ENCODE measurements around the gene UBR2. TPM values are rescaled to one million over a fixed set of nuclear protein-coding genes. Genes with fewer than 3 reads are reported as not detected.

Gene UBR2
- total and polyA plus RNA-seq, 2 donors from 2014 or later, result 7.6 to 35.2 TPM

GRCh38 chr6:42690151-42690702 lies 126.4 kb downstream of the UBR2 start:
- Histone ChIP-seq H3K9me3 (ENCODE audit: control insufficient read depth in 2 of 3, insufficient read depth in 1 of 3, low read length in 3 of 3) (no peaks in the 10 kb centered on the region), H3K4me3 (ENCODE audit: low read length in 3 of 3) (no peak overlapping the region), H3K9ac (ENCODE audit: low read length in 3 of 3) (no peak overlapping the region), H3K36me3 (ENCODE audit: control insufficient read depth in 2 of 3, insufficient read depth in 3 of 3, low read length in 3 of 3) (peaks cover 2 to 42% (median 37%) of the 10 kb centered on the region in 3 donors), H3K27me3 (ENCODE audit: control insufficient read depth, insufficient read depth, low read length) (no peaks in the 10 kb centered on the region), H3K27ac (ENCODE audit: low read depth in 2 of 2, low read length in 2 of 2) (peak overlapping the region; percentile 35 to 69), H3K4me1 (ENCODE audit: control insufficient read depth in 2 of 3, insufficient read depth in 2 of 3, low read depth in 1 of 3, low read length in 3 of 3) (peaks cover 0 to 6% (median 0%) of the 10 kb centered on the region in 3 donors)
- no peak for DNase-seq
- intact Hi-C loops (cut with DNase I), result no loop called here
- FAIRE-seq, result no peak
- TF ChIP-seq, protein P1, sequence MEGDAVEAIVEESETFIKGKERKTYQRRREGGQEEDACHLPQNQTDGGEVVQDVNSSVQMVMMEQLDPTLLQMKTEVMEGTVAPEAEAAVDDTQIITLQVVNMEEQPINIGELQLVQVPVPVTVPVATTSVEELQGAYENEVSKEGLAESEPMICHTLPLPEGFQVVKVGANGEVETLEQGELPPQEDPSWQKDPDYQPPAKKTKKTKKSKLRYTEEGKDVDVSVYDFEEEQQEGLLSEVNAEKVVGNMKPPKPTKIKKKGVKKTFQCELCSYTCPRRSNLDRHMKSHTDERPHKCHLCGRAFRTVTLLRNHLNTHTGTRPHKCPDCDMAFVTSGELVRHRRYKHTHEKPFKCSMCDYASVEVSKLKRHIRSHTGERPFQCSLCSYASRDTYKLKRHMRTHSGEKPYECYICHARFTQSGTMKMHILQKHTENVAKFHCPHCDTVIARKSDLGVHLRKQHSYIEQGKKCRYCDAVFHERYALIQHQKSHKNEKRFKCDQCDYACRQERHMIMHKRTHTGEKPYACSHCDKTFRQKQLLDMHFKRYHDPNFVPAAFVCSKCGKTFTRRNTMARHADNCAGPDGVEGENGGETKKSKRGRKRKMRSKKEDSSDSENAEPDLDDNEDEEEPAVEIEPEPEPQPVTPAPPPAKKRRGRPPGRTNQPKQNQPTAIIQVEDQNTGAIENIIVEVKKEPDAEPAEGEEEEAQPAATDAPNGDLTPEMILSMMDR (IDR thresholded peaks at IDR 0.05; ENCODE audit: borderline replicate concordance, extremely low read depth, insufficient read depth), result no peak

DNA sequence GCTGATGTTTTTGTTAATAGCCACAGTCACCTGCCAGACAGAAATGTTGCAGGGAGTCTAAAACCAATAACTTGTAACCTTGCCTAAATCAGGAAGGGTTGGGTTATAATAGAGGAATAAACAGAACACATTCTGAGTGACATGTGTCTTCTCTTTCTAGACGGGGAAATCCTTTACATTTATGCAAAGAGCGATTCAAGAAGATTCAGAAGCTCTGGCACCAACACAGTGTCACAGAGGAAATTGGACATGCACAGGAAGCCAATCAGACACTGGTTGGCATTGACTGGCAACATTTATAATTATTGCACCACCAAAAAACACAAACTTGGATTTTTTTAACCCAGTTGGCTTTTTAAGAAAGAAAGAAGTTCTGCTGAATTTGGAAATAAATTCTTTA lies 127.0 kb downstream of the UBR2 start:
- Histone ChIP-seq H3K36me3 (ENCODE audit: control insufficient read depth in 2 of 3, insufficient read depth in 3 of 3, low read length in 3 of 3) (peaks cover 2 to 41% (median 37%) of the 10 kb centered on the region in 3 donors), H3K9me3 (ENCODE audit: control insufficient read depth in 2 of 3, insufficient read depth in 1 of 3, low read length in 3 of 3) (no peaks in the 10 kb centered on the region), H3K4me1 (ENCODE audit: control insufficient read depth in 2 of 3, insufficient read depth in 2 of 3, low read depth in 1 of 3, low read length in 3 of 3) (peaks cover 0 to 6% (median 0%) of the 10 kb centered on the region in 3 donors), H3K9ac (ENCODE audit: low read length in 3 of 3) (no peak overlapping the region), H3K27ac (ENCODE audit: low read depth in 2 of 2, low read length in 2 of 2) (peak overlapping the region; percentile 35 to 53), H3K27me3 (ENCODE audit: control insufficient read depth, insufficient read depth, low read length) (no peaks in the 10 kb centered on the region), H3K4me3 (ENCODE audit: low read length in 3 of 3) (no peak overlapping the region)
- FAIRE-seq (no peak), DNase-seq (no peak)
- intact Hi-C loops (cut with DNase I), result no loop called here
- TF ChIP-seq, protein P1 (IDR thresholded peaks at IDR 0.05; ENCODE audit: borderline replicate concordance, extremely low read depth, insufficient read depth), result no peak

DNA sequence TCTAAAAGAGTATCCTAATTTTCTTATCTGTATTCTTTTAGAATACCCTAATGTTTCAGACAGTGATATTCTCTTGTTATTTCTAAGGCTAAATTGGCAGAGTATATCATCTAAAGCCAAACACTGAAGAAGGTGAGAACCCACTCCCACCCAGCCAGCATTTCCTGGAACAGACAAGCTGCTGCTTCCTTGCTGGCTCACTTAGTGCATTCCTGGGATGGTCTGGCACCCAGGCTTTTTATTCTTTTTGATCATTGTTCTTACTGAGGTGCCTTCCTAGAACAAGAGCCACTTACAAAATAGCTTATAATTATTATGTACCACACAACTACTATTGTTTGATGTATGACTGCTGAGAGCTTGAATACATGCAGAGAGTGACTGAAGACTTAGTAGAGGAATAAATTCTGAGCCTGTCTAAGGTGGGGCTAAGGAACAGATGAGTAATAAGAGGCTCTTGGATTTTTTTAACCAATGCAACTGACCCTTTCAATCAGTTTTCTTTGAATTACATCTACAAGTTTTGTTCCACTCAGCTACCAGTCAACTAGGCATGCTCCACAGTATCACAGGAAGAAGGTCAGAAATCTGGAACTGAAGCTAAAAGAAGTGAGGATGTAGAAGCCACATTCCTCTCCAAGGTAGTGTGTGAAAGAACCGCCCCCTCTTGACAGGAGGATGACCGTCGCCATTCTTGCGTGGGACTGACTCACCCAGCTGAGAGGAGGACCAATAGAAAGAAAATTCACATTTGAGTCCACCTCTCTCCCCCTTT lies 128.5 kb downstream of the UBR2 start:
- no peak overlapping the region for H3K4me3 ChIP-seq (ENCODE audit: low read length in 3 of 3)
- no peaks in the 10 kb centered on the region for H3K27me3 ChIP-seq (ENCODE audit: control insufficient read depth, insufficient read depth, low read length)
- no peak overlapping the region for H3K9ac ChIP-seq (ENCODE audit: low read length in 3 of 3)
- FAIRE-seq (no peak), DNase-seq (no peak)
- intact Hi-C loops (cut with DNase I), result no loop called here
- no peak overlapping the region for H3K27ac ChIP-seq (ENCODE audit: low read depth in 2 of 2, low read length in 2 of 2)
- TF ChIP-seq, protein P1 (IDR thresholded peaks at IDR 0.05; ENCODE audit: borderline replicate concordance, extremely low read depth, insufficient read depth), result no peak
- peaks cover 2 to 41% (median 37%) of the 10 kb centered on the region in 3 donors for H3K36me3 ChIP-seq (ENCODE audit: control insufficient read depth in 2 of 3, insufficient read depth in 3 of 3, low read length in 3 of 3)
- no peaks in the 10 kb centered on the region for H3K9me3 ChIP-seq (ENCODE audit: control insufficient read depth in 2 of 3, insufficient read depth in 1 of 3, low read length in 3 of 3)
- peaks cover 0 to 6% (median 0%) of the 10 kb centered on the region in 3 donors for H3K4me1 ChIP-seq (ENCODE audit: control insufficient read depth in 2 of 3, insufficient read depth in 2 of 3, low read depth in 1 of 3, low read length in 3 of 3)

Data from kidney (tissue), 14 donors.